Middle frontal gyrus (tissue), 1 donor: Measurements from ENCODE around the gene PDZRN4.
A peak's percentile ranks its signal among the peaks of the same experiment; 100 is the strongest.
"Not testable (repeated sequence)": the region's sequence is repeated elsewhere in the genome, so short reads cannot be mapped to it uniquely, and the experiment has no call there.

Source experiments
- DNase-seq: peaks from one replicate; pipeline ENCODE4 v3.0.0-alpha.2; 2015; ENCODE audit warnings: low spot score; ENCODE audit errors: extremely low spot score

The PDZRN4 gene

DNA sequence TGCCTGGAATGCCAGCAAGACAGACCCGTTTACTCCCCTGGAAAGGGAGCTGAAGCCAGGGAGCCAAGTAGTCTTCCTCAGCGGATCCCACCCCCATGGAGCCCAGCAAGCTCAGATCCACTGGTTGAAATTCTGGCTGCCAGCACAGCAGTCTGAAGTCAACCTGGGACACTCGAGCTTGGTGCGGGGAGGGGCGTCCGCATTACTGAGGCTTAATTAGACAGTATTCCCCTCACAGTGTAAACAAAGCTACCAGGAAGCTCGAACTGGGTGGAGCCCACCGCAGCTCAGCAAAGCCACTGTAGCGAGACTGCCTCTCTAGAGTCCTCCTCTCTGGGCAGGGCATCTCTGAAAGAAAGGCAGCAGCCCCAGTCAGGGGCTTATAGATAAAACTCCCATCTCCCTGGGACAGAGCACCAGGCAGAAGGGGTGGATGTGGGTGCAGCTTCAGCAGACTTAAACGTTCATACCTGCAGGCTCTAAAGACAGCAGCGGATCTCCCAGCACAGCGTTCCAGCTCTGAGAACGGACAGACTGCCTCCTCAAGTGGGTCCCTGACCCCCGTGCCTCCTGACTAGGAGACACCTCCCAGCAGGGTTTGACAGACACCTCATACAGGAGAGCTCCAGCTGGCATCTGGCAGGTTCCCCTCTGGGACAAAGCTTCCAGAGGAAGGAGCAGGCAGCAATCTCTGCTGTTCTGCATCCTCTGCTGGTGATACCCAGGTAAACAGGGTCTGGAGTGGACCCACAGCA, 92.4 kb downstream of the PDZRN4 start:
- DNase-seq = not testable (repeated sequence)

GRCh38 chr12:41285470-41285869, 97.3 kb downstream of the PDZRN4 start:
- DNase-seq = not testable (repeated sequence)

DNA sequence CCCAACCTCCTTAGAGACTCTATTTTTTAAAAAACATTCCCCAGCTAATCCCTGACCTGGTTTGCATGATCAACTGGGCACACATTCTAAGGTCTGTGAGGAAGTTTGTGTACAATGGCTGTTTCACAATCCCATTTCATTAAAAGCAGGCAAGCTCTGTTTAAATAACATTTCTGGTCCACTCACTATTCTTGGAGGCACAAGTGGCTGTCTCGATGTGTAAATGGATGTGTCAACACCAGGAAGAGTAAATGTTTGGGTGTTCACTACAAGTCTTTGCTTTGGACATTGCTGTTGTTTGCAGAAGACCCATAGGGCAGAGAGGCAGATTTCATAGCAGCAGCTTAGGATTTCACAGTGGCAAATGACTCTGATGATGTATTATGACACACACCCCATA, 98.3 kb downstream of the PDZRN4 start:
- no peak for DNase-seq

DNA sequence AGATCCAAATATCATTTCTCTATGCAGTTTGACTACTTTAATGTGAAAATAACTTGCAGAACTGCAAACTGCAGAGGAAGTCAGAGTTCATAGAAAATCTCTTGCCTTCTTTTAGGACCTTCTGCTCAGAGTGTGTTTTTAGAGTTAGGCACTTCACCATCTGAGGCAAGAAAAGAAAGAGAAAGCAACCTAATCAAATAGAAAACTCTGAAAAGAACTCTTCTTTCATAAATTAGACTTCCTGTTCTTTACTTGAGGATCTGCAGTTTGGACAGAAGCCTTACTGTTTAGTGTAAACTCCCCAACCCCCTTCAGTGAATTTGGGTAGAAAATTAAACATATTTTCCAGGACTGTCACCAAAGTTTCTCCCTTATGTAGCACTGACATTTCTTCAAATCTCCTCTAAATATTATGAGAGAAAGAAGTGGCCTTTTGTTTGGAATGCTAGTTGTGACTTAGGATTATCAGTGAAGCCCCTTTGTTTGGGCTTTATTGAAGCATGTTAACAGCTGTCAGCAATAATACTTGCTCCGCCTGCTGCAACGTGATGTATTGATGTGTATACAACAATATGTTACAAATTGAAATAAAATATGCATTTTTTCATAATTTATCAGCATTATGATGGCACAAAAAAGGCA, 99.5 kb downstream of the PDZRN4 start:
- no peak for DNase-seq

GRCh38 chr12:41288142-41288811, 100.2 kb downstream of the PDZRN4 start:
- no peak for DNase-seq

- DNase-seq = no peak
These were observed 101.4 kb downstream of the PDZRN4 start for GRCh38 chr12:41289501-41289900.

- no peak for DNase-seq
These were observed 104.9 kb downstream of the PDZRN4 start for GRCh38 chr12:41293011-41293410.

DNA sequence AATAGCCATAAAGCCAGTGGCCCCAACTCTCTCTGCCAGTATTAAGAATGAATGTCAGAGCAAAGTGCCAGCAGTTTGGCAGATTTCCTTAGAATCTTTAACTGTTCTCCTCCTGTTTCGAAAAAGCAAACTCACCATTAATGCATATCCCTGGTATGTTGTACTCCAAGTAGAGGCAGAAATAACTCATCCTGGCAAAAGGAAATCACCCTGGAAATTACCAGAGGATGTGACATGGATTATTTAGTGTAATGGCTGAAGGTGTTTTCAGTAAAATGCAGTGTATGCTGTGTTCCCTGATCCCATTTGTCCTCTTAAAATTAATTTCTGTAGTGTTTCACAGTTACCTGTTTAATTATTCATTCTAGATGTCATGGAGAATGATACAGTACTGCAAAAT, 105.3 kb downstream of the PDZRN4 start:
- no peak for DNase-seq

DNA sequence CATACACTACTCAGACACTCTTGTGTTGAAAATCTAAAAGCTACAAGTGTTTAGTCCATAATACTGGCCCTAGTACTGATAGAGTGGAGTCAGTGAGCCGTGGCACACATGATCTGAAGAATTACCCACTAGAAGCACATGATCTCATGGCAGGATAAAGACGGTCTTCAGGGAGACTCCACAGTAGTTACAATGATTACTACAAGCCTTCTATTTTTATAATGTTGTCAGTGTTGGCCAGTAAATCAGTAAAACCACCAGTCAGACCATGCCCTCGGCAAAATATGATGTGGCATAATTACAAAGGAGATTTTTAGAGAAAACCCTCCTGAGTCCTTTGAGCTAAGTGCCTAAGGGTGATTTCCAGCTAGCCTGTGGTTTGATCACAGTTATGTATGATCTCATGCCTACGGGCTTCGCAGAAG, 114.9 kb downstream of the PDZRN4 start:
- DNase-seq = no peak

DNA sequence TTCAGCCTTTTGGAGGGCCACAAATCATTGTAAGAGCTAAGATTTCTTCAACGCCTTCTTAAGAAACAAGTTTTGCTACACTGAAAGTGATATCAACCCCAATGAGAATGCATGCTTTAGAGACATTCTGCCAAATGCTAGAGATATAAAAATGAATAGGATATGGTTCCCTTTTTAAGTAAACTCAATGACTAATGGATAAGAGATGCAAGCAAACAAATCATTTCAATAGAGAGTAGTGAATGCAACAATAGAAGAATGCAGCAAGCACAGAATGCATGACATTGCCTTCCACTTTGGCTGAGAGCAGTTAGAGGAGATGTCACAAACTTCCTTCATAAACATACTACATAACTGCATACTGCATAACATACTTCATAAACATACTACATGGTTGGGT, 116.4 kb downstream of the PDZRN4 start:
- DNase-seq = no peak

GRCh38 chr12:41310367-41310766, 122.2 kb downstream of the PDZRN4 start:
- DNase-seq = no peak

- peak; percentile 11 for DNase-seq
These were observed 123.8 kb downstream of the PDZRN4 start for GRCh38 chr12:41311883-41312282.

DNA sequence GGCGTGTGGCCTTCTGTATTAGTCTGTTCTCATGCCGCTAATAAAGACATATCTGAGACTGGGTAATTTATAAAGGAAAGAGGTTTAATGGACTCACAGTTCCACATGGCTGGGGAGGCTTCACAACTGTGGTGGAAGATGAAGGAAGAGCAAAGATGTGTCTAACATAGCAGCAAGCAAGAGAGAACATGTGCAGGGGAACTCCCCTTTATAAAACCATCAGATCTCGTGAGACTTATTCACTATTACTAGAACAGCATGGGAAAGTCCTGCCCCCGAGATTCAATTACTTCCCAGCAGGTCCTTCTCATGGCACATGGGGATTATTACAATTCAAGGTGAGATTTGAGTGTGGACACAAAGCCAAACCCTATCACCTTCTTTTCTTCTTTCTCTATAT, 124.3 kb downstream of the PDZRN4 start:
- DNase-seq = not testable (repeated sequence)

GRCh38 chr12:41325336-41325735, 137.2 kb downstream of the PDZRN4 start:
- DNase-seq = no peak

GRCh38 chr12:41327096-41327895, 139.2 kb downstream of the PDZRN4 start:
- DNase-seq = no peak

- no peak for DNase-seq
These were observed 145.9 kb downstream of the PDZRN4 start for GRCh38 chr12:41333974-41334373.

DNA sequence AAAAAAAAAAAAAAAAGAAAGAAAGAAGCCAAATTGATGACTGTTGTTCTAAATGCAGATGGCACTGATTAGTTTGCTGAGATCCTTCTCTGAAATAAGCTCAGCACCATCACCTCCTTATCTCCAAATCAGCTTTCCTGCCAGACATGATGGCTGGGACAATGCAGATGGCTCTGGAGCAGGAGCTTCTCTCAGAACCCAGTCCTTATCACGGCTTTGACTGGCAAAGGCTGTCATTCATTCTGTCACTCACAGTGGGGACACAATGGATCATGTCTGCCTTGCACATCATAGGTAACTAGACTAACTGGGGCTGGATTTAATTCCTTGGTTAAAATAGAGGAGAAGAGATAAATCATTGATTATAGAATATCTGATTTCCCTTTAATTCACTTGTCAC, 146.3 kb downstream of the PDZRN4 start:
- no peak for DNase-seq

DNA sequence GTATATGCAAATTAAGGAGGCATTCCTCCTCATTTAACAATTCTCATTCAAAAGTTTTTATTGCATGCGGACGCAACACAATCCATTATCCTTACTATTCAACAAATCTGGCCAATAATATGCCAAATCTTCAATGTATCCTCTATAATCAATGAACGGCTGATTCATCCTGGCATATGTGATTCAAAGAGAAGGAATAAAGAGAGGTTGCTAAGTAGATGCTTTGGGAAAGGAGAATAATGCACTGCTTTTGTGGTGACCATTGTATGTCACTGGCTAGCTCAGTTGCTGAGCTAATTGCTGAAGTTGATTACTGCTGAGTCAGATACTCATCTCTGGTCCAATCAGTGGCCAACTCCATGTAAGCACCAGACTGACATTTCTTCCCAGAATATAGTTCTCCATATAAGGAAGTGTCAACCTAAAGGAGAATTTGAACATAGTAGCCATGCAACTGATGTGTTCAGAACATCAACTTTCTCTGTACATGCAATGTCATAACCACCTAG, 148.0 kb downstream of the PDZRN4 start:
- DNase-seq = no peak

GRCh38 chr12:41339784-41340183, 151.7 kb downstream of the PDZRN4 start:
- DNase-seq = no peak

DNA sequence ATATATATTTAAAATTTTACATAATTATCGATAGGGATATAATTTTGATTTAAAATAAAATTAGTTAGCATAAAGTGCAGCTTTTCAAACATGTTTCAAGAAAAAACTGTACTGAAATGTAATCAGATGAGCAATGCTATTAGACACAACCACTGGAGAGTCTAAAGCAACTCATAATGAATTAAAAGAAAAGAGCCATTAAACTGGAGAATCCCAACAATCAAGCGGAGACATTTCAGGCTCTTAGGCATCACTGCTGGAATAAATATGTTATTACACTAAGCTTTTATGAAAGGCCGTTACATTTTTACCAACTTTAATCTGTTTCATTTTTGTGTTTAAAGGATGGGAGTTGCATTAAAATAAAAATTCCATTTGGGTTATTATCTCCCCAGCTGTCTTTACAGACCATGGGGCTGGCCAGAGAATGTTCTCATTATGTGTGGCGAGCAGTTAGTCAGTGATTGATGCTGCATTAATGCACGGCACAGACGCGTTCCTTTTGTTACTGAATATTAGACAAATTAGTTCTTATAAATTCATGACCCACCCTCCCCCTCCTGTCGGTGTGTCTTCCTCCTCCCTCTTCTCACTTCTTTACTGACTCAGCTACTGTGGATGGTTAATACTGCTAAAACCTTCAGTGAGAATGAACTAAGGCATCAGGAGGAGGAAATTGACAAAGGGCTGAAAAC, 156.8 kb downstream of the PDZRN4 start:
- peak; percentile 14 for DNase-seq

DNA sequence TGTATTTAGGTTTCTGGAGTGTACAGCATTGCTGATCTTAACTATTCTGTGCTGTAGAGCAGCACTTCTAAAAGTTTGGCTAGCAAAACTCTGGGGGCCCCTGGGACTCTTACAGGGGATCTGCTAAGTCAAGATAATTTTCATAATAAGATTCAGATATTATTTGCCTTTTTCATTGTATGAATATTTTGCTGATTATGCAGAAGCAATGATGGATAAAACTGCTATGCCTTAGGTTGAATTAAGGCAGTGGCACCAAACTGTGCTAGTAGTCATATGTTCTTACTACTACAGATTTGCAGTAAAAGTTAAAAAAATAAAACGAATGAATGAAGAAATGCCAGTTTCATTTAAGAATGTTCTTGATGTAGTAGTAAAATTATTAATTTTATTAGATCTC, 160.1 kb downstream of the PDZRN4 start:
- DNase-seq = no peak
